Uterus (tissue), 2 donors: ENCODE measurements around the gene TNPO3.

Experiments used
- CTCF ChIP-seq, 4 experiments: fragments of 200-600 bp in 2 of 4; fragments of 450-650 bp in 2 of 4; sonication (generic) in 2 of 4; IDR thresholded peaks; one replicate each; pipeline ENCODE4 v1.5.1; 2016 to 2019; ENCODE audit warnings: antibody characterized with exemption in 4 of 4, mild to moderate bottlenecking in 2 of 4, moderate library complexity in 1 of 4
- POLR2A ChIP-seq, 2 donors: fragments of 450-650 bp; IDR thresholded peaks; one replicate each; pipeline ENCODE4 v1.6.1; 2016; ENCODE audit warnings: antibody characterized with exemption in 2 of 2, mild to moderate bottlenecking in 1 of 2, moderate library complexity in 1 of 2

GRCh38 chr7:129013048-129013724 is 41.7 kb downstream of the TNPO3 start:
- TF ChIP-seq CTCF (IDR thresholded peaks at IDR 0.05) (no peak), POLR2A (IDR thresholded peaks at IDR 0.05) (no peak)
